ENCODE results near the gene SNX14.
"Not testable (repeated sequence)": the region's sequence is repeated elsewhere in the genome, so short reads cannot be mapped to it uniquely, and the experiment has no call there.

Gene SNX14, protein sequence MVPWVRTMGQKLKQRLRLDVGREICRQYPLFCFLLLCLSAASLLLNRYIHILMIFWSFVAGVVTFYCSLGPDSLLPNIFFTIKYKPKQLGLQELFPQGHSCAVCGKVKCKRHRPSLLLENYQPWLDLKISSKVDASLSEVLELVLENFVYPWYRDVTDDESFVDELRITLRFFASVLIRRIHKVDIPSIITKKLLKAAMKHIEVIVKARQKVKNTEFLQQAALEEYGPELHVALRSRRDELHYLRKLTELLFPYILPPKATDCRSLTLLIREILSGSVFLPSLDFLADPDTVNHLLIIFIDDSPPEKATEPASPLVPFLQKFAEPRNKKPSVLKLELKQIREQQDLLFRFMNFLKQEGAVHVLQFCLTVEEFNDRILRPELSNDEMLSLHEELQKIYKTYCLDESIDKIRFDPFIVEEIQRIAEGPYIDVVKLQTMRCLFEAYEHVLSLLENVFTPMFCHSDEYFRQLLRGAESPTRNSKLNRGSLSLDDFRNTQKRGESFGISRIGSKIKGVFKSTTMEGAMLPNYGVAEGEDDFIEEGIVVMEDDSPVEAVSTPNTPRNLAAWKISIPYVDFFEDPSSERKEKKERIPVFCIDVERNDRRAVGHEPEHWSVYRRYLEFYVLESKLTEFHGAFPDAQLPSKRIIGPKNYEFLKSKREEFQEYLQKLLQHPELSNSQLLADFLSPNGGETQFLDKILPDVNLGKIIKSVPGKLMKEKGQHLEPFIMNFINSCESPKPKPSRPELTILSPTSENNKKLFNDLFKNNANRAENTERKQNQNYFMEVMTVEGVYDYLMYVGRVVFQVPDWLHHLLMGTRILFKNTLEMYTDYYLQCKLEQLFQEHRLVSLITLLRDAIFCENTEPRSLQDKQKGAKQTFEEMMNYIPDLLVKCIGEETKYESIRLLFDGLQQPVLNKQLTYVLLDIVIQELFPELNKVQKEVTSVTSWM

DNA sequence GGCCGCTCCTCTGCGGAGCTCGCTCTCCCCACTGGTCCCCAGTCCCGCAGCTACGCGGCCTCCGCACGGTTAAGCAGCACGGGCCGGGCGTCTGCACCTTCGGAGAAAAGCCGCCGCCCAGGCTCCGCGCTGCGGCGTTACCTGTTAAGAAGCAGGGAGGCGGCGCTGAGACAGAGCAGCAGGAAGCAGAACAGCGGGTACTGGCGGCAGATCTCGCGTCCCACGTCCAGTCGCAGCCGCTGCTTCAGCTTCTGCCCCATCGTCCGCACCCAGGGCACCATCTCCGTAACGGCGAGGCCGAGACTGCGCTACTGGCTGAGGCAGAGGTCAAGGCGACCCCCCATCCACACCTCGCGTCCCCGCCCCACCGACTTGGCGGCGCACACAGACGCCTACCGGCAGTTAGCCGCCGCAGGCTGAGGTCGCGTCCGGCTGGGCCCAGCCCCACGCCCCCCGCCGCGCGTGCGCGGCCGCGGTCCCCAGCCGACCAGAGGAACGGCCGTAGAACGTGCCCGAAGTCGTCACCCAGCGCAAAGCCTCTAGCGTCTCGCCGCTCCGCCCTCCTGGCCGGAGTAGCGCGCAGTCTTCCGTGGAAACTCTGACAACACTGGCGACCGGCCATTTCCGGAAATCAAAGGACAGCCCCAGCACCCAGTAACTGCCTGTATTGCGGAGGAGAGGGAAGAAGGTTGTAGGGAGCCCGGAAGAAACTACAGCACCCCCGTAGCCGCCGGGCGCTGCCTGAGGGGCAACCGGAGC is at the start of gene SNX14:
TSS of gene SNX14 (minus strand) at position 421 of the 759 bp plus-strand sequence. CDS start at position 281, 140 bp downstream.
- peak; percentile 88 for DNase-seq (ENCODE audit: low spot score)

DNA sequence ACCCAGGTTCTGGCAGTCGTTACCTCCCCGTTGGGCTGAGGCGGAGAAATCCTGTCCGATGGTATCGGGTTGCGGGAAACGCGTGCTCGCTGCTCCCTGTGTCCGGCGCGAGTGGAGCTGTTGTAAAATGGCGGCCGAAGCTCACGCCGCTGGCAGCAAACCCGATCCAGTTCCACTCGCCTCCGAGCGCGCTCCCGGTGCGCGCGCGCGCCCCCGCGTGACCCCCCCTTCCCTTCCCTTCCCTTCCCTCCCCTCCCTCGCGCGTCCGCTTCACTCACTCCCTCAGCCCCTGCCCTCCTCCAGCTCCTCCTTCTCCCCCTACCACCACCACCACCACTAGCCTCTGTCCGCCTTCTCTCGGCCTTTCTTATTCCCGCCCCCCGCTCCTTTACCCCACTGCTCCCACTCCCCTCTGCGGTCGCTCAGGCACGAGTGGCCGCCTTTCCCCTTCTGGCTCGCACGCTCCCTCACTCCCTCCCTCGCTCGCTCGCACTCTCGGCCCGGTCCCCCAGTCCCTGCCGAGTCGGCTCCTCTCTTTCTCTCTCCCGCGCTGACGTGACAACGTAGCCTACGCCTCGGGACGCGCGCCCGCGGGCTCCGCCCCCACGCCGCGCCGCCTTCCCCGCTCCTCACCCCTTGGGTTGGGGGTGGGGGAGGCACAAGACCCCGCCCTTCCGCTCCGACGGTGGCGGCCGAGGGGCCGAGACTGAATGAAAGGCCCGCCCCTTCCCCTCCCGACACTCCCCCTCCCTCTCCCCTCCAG is 49.3 kb upstream of the SNX14 start, which contains the start of gene SYNCRIP:
TSS of gene SYNCRIP (minus strand) at position 113 of the 763 bp plus-strand sequence. CDS start 1,447 bp downstream, outside the sequence.
- DNase-seq (ENCODE audit: low spot score): peak; percentile 98

DNA sequence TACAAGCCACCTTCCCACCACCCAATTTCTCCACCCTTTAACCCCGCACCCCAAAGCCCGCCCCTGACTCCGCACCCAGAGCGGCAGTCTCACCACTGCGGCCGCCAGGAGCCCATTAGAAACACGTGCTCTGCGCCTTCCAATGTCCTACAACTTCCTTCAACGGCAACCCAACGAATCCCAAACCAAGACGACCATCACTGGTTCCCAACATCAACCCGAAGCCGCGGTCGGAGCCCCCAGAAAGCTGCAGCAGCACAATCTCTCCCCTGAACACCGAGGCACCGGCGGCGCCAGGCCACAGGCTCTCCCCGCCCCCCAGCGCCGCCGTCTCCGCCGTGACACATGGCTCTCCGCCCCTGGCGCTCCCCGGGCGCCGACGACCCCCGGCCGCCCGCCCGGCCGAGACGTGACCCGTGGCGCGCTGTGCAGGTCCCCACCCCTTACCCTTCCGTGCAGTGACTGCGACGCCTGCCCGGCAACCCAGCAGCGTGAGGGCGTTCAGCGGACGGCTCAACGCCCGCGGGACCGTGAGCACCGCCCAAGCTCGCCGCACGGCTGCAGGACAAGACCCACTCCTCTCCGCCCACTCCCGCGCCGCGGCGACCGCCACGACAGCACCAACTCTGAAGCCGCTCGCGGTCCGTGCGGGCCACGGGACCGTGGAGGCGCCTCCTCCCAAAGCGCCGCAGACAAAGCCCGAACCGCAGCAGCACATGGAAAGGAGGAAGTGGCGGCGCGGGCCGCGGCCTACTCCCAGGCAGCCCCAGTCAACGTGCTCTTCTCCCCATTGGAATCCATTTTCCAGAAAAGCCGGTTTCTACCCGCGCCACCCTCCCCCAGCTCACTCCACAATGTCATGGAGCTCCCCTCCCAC is 48.5 kb upstream of the SNX14 start:
- peak; percentile 66 for DNase-seq (ENCODE audit: low spot score)

DNA sequence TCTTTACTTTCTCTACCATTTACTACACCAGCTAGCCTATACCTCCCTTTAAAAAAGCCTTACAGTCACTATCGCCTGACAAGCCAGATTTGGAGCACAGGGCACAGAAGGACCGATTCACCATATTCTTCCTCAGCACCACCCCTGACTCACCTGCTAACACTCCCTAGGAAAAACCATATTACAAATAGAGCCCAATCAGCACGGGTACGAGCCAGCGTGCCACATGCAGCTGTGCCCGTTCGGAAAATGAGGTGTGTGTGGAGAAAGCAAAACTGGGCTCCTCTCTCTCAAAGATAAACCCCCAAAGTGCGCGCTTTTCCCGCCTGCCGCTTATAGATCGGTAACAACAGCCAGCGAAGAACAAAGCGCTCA is 47.9 kb upstream of the SNX14 start:
- no peak for DNase-seq (ENCODE audit: low spot score)

DNA sequence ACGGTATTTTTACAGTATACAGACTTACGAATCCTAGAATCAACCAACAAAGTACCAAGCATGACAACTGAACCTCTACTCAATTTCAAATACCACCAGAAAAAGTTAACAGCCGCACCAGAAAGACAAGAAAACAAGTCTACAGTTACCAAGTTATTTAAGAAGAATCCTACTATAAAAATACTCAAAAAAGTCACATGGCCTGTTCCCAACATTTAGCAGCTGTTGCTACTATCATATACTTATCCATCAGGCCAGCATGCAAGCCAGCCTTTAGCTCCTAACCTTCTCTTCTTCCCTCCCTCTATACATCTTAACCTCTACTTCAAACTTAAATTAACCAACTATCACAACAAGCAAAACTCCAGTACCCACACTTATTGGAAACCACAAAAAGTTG is 47.2 kb upstream of the SNX14 start:
- no peak for DNase-seq (ENCODE audit: low spot score)

DNA sequence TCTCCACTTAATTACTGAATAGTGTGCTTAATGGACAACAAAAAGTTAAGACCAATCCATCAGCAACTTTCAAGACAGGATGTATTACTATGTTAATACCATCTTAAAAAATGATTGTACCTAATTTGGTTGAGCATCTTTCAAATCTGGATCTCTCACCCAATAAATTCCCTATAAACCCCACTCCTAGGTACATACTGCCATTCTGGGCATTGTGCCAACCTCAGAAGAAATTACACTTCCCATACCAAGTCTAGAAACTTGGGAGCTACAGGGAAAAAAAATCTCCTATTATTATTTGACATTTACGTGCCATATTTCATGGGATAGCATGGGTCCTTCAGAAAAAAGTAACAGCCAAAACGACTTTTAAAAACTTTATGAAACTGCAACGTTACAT is 43.9 kb upstream of the SNX14 start:
- DNase-seq (ENCODE audit: low spot score): no peak

DNA sequence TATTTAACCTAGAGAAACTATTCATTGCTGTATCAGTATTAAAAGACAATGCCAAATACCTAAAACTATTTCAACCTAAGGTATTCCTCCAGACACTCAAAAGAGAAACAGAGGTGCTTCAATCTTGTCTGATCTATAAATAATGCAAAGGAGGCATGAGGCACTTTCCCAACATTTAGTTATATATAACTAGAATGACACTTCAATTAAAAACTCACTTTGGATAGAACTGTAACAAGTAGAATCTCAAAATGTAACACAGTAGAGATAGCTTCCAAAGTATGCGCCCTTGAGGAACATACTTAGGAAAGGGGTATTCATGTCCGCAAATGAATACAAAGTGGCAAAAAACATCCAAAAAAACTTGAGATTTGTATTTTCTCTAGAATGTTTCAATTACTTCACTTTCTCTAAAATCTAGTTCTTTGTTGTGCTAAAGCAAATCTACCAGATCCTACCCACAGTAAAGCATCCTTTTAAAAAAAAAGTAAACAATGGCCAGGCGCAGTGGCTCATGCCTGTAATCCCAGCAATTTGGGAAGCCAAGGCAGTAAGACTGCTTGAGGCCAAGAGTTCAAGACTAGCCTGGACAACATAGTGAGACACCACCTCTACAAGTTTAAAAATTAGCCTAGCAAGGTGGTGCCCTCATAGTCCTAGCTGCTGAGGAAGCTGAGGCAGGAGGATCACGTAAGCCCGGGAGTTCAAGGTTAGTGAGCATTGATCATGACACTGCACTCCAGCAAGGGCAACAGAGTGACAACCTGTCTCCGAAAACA is 38.7 kb upstream of the SNX14 start:
- DNase-seq (ENCODE audit: low spot score): no peak

DNA sequence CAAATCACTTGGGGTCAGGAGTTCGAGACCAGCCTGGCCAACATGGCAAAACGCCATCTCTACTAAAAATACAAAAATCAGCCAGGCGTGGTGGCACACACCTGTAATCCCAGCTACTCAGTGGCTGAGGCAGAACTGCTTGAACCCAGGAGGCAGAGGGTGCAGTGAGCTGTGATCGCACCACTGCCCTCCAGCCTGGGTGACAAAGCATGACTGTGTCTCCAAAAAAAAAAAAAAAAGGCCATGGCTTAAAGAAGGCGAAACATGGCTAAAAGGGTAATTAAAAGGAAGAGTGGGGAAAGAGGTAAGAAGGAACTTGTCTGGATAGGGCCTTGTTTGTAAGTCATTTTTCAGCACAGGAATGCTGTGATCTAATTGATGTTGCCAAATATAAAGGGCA is 37.5 kb upstream of the SNX14 start:
- DNase-seq (ENCODE audit: low spot score): not testable (repeated sequence)

DNA sequence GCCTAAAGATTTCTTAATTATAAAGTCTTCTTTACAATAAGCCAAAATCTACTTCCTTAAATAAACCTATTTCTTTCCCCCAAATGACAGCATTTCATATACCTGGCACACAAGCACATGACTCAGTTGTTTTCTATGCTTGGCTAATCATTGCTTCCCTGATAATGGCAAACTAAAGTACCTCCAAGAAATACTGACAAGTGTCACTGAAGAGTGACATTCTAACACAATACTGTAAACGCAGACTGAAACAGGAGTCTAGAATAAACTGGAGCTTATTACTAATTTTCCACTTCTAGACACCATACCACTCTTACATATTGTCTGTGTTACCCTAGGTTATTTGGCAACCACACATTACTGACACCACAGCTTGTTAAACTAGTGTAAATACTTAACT is 34.7 kb upstream of the SNX14 start:
- DNase-seq (ENCODE audit: low spot score): no peak

DNA sequence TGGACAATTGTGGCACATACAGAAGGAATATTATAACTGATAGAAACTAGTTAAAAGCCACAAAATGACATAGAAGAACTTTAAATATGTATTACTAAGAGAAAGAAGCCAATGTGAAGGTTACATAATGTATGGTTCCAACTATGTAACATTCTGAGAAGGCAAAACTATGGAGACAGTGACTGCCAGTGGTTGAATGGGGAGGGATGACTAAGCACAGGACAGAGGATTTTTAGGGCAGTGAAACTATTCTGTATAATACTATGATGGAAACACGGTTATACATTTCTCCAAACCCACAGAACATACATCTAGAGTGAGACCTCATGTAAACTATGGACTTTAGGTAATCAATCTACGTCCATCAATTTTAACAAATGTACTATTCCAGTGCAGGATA is 26.6 kb upstream of the SNX14 start:
- DNase-seq (ENCODE audit: low spot score): no peak

DNA sequence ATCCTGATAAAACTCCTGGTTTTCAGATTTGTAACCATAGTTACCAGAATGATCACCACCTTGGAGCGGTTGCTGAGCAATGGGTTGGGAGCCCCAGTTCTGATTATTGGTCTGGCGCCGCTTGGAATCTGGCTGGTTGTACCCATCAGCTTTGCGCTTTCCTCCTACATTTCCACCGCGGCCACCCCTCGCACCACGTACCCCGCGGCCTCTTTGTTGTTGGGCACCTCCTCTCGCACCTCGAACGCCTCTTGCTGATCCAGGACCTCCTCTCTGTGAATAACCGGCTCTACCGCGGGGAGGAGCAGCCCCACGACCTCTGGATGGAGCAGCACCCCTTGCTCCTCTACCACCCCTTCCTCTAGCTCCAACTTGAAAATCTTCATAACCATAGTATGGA is 21.1 kb upstream of the SNX14 start:
- DNase-seq (ENCODE audit: low spot score): no peak

DNA sequence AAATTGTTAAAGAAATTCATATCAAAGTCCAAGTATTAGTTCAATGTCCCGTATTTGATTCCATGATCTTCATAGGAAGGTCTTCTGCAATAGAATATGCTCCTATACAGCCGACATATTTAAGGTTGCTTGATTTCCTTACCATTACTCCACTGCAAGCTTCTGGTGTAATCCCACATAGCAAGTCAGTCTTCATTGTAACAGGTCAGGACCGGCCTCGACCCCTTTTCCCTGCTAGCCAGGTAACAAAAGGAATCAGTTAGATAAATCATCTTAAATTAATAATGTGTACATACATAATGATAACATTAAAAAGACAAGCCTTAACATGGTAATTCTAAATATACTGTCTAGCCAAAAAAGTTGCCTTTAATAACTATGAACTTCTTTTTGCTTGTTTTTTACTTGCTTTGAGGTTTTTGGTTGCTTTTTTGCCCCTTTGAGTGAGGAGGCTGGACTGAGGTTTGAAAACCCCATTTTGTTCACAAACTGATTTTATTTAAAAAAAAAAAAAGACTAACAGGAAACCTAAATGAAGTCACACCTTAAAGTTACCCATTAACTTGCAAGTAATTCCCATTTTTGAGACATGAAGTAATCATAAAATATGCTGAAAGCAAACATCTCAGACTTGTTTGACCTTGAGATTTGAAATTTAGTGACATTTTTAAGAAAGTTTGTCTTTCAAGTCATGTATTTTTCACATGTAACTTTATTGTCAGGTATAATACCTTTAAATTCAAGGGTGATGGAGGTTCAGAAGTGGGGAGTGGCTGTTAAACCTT is 19.2 kb upstream of the SNX14 start:
- DNase-seq (ENCODE audit: low spot score): no peak

DNA sequence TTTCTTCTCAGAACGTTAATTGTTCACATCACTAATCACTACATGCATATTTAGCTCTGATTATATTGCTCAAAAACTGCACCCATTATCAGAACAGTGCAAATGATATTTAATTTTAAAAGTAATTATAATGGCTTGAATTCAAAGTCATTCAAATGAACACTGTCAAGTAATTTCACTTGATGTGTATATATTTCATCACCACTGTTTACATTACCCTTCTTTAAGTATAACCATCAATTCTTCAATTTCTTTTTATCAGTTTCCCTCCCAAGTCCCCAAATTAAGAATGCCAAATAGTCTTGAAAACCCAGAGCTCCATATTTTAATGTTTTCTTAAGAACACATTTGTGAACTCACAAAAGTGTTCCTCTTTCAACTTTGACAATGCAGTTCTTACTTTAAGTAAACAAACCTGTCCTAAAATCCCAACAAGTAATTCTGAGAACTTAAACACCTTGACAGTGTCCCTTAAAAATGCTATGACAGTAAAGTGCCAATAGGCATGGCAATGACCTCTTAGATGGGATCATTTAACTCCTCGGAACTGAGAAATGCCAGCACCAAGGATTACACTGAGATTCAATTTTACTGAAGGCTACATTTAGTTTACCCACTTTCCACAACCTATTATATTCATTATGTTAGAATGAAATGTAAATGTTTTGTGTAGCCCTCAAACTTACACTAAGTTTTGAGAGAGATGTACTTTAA is 16.7 kb upstream of the SNX14 start:
- DNase-seq (ENCODE audit: low spot score): no peak

DNA sequence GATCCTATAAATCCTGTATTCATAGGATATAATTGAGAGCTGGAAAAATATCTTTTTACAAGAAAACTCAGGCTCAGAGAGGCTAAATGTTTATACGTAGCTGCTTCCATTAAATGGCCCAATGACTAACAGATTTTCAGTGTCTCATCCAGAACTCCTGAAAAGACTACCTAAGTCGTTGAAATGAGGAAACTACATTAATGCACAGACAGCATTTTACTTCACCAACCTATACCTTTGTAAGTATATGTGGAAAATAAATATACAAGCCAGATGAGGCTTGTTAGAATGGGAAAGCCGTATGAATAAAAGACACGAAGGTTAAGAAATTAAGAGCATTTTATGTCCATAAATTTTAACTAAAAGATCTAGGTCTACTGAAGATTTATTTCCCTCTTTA is 8.4 kb upstream of the SNX14 start:
- no peak for DNase-seq (ENCODE audit: low spot score)

DNA sequence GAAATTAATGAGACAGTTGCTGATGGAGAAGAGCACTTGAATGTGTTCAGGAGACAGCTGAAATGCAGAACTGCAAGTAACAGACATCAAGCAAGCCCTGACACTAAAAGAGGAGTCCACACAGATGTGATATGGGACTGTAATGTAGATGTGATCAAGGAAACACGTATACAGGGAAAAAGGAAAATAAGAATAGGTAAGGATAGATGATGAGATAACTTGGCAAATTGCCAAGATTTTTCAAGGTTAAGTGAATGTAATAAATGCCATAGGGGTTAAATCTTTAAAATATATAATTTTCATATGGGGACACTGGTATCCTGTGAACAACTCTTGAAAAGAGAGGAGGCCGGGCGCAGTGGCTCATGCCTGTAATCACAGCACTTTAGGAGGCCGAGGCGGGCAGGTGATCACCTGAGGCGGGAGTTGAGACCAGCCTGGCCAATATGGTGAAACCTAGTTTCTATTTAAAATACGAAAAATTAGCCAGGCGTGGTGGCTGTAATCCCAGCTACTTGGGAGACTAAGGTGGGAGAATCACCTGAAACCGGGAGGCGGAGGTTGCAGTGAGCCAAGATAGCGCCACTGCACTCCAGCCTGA is 7.2 kb upstream of the SNX14 start:
- DNase-seq (ENCODE audit: low spot score): no peak

DNA sequence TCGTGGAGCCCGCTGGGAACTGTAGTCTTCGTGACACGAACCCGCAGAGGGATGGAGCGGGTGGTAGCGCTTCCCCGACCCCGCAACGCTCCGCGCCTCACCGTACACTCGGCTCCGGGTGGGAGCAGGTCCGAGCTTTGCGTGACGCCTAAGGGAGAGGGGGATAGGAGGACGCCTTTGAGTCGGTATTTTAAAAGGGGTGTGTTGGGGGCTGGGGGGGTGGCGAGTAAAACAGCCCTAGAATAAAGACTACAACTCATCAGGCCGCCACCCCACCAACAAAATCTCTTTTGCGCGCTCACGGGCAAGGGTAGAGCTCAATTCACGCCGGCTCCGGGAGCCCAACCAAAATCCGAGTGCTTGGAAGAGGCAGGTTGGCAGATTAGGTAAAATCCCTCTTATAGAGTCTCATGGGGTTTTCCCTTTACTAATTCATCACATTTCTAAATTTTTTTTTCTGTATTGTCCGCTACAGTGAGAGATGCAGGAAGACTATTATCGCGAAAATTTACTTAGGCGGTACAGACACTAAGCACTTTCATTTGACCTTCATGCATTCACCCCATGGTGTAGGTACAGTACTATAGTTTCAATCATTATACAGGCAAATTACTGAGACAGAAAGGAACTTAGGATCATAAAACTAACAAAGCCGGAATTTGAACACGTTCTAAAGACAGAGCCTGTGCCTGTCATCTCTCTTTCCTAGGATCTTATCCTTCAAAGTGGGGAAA is 706 bp upstream of the SNX14 start:
- no peak for DNase-seq (ENCODE audit: low spot score)

DNA sequence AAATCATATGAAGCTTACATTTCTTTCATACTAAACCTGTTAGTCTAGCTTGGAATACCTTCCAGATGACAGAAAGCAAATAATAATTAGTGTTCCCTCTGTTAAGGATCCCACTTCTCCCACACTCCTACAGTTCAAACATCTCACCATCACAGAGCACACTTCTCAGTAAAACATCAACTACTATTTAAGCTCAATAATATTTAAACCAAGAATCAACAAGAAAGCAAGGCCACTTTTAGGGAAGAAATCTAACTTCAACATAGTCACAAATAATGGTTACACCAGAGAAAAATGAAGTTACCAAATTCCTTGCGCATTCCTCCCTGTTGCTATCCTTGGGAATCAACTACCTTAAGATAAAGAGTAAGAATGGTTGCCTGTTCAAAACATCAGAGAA is 1.6 kb downstream of the SNX14 start:
- no peak for DNase-seq (ENCODE audit: low spot score)
